ENCODE measurements around the gene ADAD2.

The ADAD2 gene

GRCh38 chr16:84190731-84191388, at the start of gene ADAD2:
TSS of gene ADAD2 (plus strand) at chr16:84191157. CDS start at chr16:84191231, 74 bp downstream.
- DNase-seq = no peak

- DNase-seq = no peak
These were observed 47.9 kb upstream of the ADAD2 start for GRCh38 chr16:84143081-84143480.

GRCh38 chr16:84143784-84144199, 47.2 kb upstream of the ADAD2 start:
- DNase-seq = no peak

GRCh38 chr16:84144209-84144858, 46.6 kb upstream of the ADAD2 start:
- peak; percentile 70 for DNase-seq

- peak; percentile 99 for DNase-seq
These were observed 45.9 kb upstream of the ADAD2 start, which contains the start of the genes DNAAF1 and HSDL1 for GRCh38 chr16:84144859-84145639. TSS of gene DNAAF1 (plus strand) at chr16:84145308. CDS start at chr16:84145441, 133 bp downstream. TSS of gene HSDL1 (minus strand) at chr16:84145177. CDS start at chr16:84131321, 13,856 bp downstream.

- DNase-seq = no peak
These were observed 40.0 kb upstream of the ADAD2 start for GRCh38 chr16:84150926-84151325.

- DNase-seq = no peak
These were observed 37.2 kb upstream of the ADAD2 start for GRCh38 chr16:84153660-84154214.

- DNase-seq = no peak
These were observed 35.7 kb upstream of the ADAD2 start for GRCh38 chr16:84155226-84155625.

GRCh38 chr16:84155771-84156170, 35.2 kb upstream of the ADAD2 start:
- DNase-seq = no peak

GRCh38 chr16:84156342-84156784, 34.6 kb upstream of the ADAD2 start:
- DNase-seq = no peak

- DNase-seq = no peak
These were observed 31.9 kb upstream of the ADAD2 start for GRCh38 chr16:84159007-84159406.

GRCh38 chr16:84159800-84160199, 31.2 kb upstream of the ADAD2 start:
- DNase-seq = no peak

- DNase-seq = no peak
These were observed 29.9 kb upstream of the ADAD2 start for GRCh38 chr16:84161037-84161436.

- no peak for DNase-seq
These were observed 29.2 kb upstream of the ADAD2 start for GRCh38 chr16:84161801-84162200.

GRCh38 chr16:84165746-84166145, 25.2 kb upstream of the ADAD2 start:
- DNase-seq = no peak

GRCh38 chr16:84166796-84167695, 23.9 kb upstream of the ADAD2 start:
- DNase-seq = no peak

GRCh38 chr16:84169765-84170310, 21.1 kb upstream of the ADAD2 start:
- no peak for DNase-seq

- DNase-seq = no peak
These were observed 16.6 kb upstream of the ADAD2 start for GRCh38 chr16:84174396-84174795.

- DNase-seq = peak; percentile 79
These were observed 15.4 kb upstream of the ADAD2 start for GRCh38 chr16:84175350-84176081.

GRCh38 chr16:84176192-84177053, 14.5 kb upstream of the ADAD2 start:
- no peak for DNase-seq
